Type B pancreatic cell (in vitro differentiated cells): ENCODE data around the gene LIMS4. TPM values are rescaled to one million over a fixed set of nuclear protein-coding genes. Genes with fewer than 3 reads are reported as not detected.
"Not testable (repeated sequence)": the region's sequence is repeated elsewhere in the genome, so short reads cannot be mapped to it uniquely, and the experiment has no call there.

Experiments used
- DNase-seq: peaks from one replicate; pipeline ENCODE4 v3.0.0; 2021; ENCODE audit warnings: mixed read lengths; ENCODE audit not compliant: unreplicated experiment; ENCODE audit errors: extremely low spot score
- H3K27ac Mint-ChIP-seq: 2 replicates; pipeline ENCODE4 v1.8.0; 2021; ENCODE audit warnings: mild to moderate bottlenecking, mixed read lengths
- H3K27me3 Mint-ChIP-seq: 2 replicates; pipeline ENCODE4 v1.8.0; 2021; ENCODE audit warnings: mixed read lengths
- H3K36me3 Mint-ChIP-seq: 2 replicates; pipeline ENCODE4 v1.8.0; 2021; ENCODE audit warnings: mixed read lengths
- H3K4me1 Mint-ChIP-seq: one replicate; pipeline ENCODE4 v1.8.0; 2021; ENCODE audit warnings: mixed read lengths; ENCODE audit not compliant: unreplicated experiment
- H3K4me3 Mint-ChIP-seq: 2 replicates; pipeline ENCODE4 v1.8.0; 2021; ENCODE audit warnings: mild to moderate bottlenecking, mixed read lengths
- H3K9me3 Mint-ChIP-seq: 2 replicates; pipeline ENCODE4 v1.8.0; 2021; ENCODE audit warnings: mixed read lengths
- long read RNA-seq: library from polyadenylated mRNA; unstranded; transcript quantifications from one replicate; pipeline ENCODE4 v2.0.0, GENCODE V29; 2020
- total RNA-seq: library from RNA; stranded (reverse); gene quantifications from 2 replicates; pipeline ENCODE4 v1.2.1, GENCODE V29; 2021; ENCODE audit warnings: low replicate concordance

Gene LIMS4, protein sequence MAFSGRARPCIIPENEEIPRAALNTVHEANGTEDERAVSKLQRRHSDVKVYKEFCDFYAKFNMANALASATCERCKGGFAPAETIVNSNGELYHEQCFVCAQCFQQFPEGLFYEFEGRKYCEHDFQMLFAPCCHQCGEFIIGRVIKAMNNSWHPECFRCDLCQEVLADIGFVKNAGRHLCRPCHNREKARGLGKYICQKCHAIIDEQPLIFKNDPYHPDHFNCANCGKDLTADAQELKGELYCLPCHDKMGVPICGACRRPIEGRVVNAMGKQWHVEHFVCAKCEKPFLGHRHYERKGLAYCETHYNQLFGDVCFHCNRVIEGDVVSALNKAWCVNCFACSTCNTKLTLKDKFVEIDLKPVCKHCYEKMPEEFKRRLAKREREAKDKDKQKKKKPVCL
- 1.0 TPM in 2 replicates for total RNA-seq
- long read RNA-seq, partial matches to known transcripts: 0 of 1 reads
- long read RNA-seq, other reads (novel, unspliced or antisense): 1 of 1 reads

DNA sequence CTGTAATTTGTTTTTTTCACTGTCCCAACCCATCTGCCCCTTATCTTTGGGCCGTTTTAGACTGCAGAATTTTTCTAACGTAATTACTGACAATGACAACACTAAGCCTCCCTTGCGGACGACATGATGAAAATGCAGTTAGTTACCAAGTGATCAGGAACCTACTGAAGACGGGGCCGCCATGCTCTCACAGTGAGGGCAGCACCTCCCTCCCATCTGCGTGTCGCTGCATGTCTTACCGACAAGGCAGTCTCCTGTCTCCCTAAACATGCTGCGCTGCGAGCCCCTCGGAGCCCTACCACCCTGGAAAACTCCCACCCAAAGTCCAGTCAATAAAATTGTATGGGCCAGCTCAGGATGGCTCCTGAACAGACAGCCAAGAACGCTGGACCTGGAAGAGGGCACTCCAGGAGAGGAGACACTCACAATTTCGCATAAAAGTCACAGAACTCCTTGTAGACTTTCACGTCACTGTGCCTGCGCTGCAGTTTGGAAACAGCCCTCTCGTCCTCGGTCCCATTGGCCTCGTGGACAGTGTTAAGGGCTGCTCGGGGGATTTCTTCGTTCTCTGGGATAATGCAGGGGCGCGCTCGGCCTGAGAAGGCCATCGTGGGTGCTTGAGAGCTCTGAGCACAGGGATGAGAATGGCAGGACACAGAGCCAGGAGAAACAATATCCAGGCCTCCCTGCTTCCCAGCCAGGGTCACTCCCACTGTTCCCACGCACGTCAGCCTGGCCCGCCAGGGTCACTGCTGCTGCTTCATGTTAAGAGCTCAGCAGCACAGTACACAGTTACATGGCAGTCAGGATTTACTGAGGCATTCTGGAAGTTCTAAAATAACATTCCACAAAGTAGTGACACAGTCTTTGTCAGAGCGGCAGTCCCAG, at the start of gene LIMS4:
LIMS4 (minus strand) TSS at position 646 of the 888 bp plus-strand sequence; CDS start at position 608, 38 bp downstream.
- not testable (repeated sequence) for DNase-seq, H3K36me3 Mint-ChIP-seq, H3K4me1 Mint-ChIP-seq, H3K27ac Mint-ChIP-seq, H3K27me3 Mint-ChIP-seq, H3K4me3 Mint-ChIP-seq, H3K9me3 Mint-ChIP-seq

DNA sequence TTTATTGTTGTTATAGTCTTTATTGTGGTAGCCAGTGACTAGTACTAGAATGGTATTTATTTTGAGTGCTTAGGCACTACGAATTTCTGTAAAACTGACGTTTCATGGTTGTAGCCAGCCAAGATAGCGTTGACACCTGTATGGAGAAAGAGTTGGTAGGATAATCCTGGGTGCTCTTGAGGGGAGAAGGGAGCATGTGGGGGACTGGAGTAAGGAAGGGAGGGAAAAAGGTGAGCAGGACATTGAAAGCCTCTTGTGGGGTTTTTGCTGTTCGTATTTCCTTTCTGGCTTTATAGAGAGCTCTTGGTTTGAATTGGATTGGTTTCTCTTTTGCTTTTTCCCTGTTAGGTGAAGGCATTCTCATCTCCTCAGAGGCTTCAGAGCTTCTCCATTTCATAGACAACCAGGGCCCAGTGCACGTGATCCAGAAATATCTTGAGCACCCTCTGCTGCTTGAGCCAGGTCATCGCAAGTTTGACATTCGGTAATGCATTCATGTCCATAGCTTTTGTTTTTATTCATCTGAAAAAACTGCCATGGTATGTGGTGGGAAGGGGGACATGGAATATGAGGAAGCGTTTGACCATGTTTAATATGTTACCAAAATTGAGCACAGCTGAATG, 27.2 kb upstream of the LIMS4 start:
- not testable (repeated sequence) for H3K36me3 Mint-ChIP-seq, H3K27me3 Mint-ChIP-seq, H3K4me1 Mint-ChIP-seq, H3K27ac Mint-ChIP-seq, DNase-seq, H3K4me3 Mint-ChIP-seq, H3K9me3 Mint-ChIP-seq

DNA sequence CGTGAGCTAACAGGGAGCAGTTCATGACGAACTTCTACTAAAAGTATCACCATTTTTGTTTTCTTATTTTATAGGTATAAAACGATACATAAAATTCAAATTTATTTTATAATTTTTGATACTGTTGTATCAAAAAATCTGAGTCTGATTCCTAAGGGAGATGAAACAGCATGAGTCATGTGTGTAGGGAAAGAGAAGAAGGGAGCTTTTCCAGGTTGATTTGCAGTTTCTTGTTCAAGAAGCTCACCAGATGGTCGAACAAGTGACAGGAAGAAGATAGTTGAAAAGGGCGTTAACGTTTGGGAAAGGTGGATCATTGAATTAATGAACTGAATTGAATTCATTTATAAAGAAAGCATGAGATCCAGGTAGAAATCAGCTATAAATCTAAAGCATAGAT, 23.4 kb upstream of the LIMS4 start:
- H3K36me3 Mint-ChIP-seq, H3K4me1 Mint-ChIP-seq, H3K4me3 Mint-ChIP-seq, DNase-seq, H3K9me3 Mint-ChIP-seq, H3K27me3 Mint-ChIP-seq, H3K27ac Mint-ChIP-seq: not testable (repeated sequence)

DNA sequence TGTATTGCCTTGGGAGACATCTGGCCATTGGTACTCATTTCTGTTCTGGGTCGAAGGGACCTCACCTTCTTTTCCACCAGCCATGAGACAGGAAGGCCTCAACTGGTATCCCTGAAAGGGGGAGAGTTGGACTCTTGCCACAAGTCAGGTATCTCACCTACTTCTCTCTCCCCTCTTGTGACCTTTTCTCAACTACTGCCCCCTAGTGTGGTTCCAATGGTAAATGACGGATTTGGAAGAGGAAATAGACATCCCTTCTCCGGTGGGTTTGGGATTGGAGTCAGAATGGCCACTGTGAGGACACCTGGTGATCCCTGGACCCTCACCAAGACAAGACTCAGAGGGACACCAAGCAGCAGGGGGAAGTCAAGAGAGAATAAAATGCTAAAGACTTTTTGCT, 21.9 kb upstream of the LIMS4 start:
- not testable (repeated sequence) for H3K4me1 Mint-ChIP-seq, H3K9me3 Mint-ChIP-seq, H3K4me3 Mint-ChIP-seq, H3K27me3 Mint-ChIP-seq, H3K27ac Mint-ChIP-seq, H3K36me3 Mint-ChIP-seq, DNase-seq

DNA sequence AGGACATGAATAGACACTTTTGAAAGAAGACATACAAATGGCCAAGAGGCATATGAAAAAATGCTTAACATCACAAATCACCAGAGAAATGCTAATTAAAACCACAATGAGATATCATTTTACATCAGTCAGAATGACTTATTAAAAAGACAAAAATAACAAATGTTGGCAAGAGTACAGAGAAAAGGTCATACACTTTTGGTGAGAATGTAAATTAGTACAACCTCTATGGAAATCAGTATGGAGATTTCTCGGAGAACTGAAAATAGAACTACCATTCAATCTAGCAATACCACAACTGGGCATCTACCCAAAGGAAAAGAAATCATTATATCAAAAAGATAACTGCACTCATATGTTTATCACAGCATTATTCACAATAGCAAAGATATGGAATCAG, 16.4 kb upstream of the LIMS4 start:
- H3K4me1 Mint-ChIP-seq, H3K27me3 Mint-ChIP-seq, H3K36me3 Mint-ChIP-seq, DNase-seq, H3K9me3 Mint-ChIP-seq, H3K27ac Mint-ChIP-seq, H3K4me3 Mint-ChIP-seq: not testable (repeated sequence)

DNA sequence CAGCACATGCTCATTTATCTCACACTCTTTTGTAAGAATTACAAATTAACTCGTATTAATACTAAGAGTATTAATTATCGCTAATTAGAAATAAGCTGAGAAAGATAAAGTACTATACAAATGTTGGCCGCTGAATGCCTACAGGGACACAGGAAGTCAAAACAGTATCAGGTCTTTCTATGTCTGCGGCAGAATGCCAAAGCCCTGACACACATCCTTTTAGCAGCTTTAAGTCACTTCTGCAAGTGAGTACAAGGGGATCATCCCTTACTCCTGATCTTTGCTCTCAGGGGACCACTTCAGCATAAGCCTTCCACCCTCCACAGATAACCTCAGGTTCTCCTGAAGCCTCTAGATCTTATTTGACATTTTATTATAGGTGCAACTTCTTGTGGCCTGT, 10.1 kb upstream of the LIMS4 start:
- H3K27me3 Mint-ChIP-seq, H3K27ac Mint-ChIP-seq, H3K4me1 Mint-ChIP-seq, H3K9me3 Mint-ChIP-seq, DNase-seq, H3K4me3 Mint-ChIP-seq, H3K36me3 Mint-ChIP-seq: not testable (repeated sequence)

DNA sequence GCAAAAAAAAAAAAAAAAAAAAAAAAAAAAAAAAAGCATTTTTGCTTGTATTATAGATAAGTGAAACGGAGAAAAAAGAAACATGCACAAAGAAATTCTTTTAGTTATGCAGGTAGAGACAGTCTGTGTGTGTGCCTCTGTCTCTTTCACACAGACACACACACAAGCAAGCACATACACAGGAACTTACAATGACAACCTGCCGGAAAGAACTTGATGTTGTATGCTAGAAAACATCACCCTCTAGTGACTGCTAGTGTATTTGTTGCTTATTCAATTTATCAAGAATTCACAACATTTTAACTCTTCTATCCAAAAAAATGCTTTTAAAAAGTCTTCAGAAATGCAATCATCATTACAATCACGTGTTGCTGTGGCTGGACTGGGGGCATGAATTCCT, 8.6 kb upstream of the LIMS4 start:
- not testable (repeated sequence) for H3K36me3 Mint-ChIP-seq, H3K9me3 Mint-ChIP-seq, H3K27me3 Mint-ChIP-seq, H3K4me3 Mint-ChIP-seq, H3K27ac Mint-ChIP-seq, H3K4me1 Mint-ChIP-seq, DNase-seq

DNA sequence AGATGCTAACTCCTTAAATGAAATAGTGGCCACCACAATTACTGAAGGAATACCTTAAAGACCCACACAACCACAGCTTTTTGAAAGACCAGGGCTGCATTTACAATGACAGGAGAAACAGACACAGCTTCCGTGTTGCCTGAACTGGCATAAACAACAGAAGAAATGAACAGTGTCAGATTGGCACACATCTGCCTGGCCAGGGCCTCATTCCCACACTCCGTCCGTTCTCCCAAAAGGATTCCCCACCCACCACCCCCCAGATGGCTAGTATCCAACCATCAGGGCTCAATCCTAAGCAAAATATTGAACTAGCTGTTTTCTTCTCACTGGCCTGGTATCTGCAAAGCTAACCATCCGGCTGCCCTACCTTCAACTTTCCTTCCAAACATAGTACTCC, 7.5 kb upstream of the LIMS4 start:
- not testable (repeated sequence) for H3K27me3 Mint-ChIP-seq, H3K4me1 Mint-ChIP-seq, DNase-seq, H3K27ac Mint-ChIP-seq, H3K9me3 Mint-ChIP-seq, H3K4me3 Mint-ChIP-seq, H3K36me3 Mint-ChIP-seq

DNA sequence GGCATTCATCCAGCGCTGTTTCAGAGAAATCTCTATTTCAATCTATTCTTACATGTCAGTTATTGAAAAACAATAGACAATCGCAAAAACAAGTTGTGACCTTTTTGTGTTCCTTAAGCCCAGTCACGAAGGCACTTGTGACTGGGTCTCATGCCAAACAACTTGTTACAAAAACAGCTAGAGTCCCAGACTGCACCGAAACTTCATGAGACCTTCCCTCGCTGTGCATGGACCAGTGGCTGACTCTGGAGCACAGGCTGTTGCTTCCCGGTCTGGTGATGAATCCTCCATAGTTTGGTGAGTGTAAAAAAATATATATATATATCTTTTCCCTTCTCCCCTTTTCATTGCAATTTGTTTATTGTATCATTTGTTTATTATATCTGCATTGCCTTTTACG, 4.8 kb upstream of the LIMS4 start:
- not testable (repeated sequence) for H3K27ac Mint-ChIP-seq, H3K4me1 Mint-ChIP-seq, H3K36me3 Mint-ChIP-seq, H3K27me3 Mint-ChIP-seq, DNase-seq, H3K9me3 Mint-ChIP-seq, H3K4me3 Mint-ChIP-seq

DNA sequence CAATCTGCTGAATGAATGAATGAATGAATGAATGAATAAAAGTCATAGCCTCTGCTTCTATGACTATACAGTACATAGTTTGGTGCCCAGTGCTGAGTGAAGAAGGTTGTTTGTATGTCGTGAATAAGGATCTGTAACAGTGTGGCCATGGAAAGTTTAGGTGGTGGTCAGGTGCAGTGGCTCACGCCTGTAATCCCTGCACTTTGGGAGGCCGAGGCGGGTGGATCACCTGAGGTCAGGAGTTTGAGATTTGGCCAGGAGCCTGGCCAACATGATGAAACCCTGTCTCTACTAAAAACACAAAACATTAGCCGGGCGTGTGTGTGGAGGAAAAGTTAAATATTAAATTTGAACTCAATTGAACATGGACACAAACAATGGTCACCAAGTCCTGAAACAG, 4.3 kb upstream of the LIMS4 start:
- DNase-seq, H3K4me1 Mint-ChIP-seq, H3K27ac Mint-ChIP-seq, H3K9me3 Mint-ChIP-seq, H3K27me3 Mint-ChIP-seq, H3K36me3 Mint-ChIP-seq, H3K4me3 Mint-ChIP-seq: not testable (repeated sequence)

DNA sequence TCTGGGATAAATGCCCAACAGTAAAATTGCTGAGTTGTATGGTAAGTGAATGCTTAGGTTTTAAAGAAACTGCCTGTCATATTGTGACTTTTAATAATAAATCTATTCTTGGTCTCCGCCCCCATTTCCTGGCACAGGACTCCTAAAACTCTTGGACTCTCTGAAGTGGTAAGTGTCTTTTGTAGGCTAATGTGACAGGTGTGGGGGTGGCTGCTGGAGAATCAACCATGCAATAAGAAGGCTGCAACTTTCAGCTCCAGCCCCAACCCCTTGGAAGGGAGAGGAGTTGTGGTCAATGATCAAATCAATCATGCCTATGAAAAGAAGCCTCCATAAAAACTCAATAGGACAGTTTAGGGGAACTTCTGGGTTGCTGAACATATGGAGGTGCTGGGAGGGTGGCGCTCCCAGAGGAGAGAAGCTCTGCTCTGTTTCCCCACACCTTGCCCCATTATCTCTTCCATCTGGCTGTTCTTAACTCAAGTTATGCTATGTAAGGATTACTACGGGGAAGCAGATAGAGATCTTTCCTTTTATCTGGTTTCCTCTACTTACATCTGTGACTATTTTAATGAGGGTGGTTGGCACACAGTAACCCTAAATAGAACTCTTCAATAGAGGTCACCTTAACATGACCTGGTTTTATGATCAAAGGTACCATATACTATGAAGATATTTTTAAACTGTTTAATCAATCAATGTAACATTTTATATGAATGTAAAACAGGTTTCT, 3.2 kb upstream of the LIMS4 start:
- not testable (repeated sequence) for H3K36me3 Mint-ChIP-seq, DNase-seq, H3K4me3 Mint-ChIP-seq, H3K4me1 Mint-ChIP-seq, H3K9me3 Mint-ChIP-seq, H3K27me3 Mint-ChIP-seq, H3K27ac Mint-ChIP-seq

DNA sequence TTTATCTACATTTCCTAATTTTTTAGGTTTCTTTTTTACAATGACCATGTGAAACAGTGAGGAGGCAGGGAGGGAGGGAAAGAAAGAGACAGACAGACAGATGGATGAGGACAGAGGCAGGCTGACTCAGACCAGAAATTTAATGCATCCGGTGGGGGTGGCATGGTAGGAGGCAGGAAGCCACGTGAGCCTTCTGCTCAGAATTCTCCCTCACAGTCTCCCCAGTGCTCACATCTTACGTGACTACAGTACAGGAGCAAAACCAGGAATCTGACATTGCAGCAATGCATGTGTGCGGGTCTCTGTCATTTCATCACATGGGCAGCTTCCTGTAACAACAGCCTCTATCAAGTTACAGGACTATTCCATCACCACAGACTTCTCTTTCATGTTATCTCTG, 2.3 kb upstream of the LIMS4 start:
- not testable (repeated sequence) for H3K4me3 Mint-ChIP-seq, H3K4me1 Mint-ChIP-seq, H3K36me3 Mint-ChIP-seq, DNase-seq, H3K27ac Mint-ChIP-seq, H3K27me3 Mint-ChIP-seq, H3K9me3 Mint-ChIP-seq

DNA sequence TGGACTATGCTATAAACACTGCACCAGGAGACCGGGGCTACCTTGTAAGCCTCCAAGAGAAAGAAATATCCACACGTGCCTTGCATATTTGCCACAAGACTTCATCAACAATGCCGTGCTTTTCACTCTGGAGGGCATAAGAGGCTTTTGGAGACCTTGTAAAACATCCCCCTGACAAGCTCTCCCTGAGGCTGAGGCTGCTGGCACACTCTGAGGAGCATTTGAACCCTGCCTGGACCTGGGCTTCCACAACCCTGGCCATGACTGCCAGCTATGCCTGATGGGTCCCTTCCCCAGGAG, 393 bp upstream of the LIMS4 start:
- not testable (repeated sequence) for H3K27ac Mint-ChIP-seq, H3K4me3 Mint-ChIP-seq, H3K9me3 Mint-ChIP-seq, H3K36me3 Mint-ChIP-seq, DNase-seq, H3K27me3 Mint-ChIP-seq, H3K4me1 Mint-ChIP-seq
